ENCODE measurements around the gene SLC17A9.
"Not testable (repeated sequence)": the region's sequence is repeated elsewhere in the genome, so short reads cannot be mapped to it uniquely, and the experiment has no call there.

The SLC17A9 gene

DNA sequence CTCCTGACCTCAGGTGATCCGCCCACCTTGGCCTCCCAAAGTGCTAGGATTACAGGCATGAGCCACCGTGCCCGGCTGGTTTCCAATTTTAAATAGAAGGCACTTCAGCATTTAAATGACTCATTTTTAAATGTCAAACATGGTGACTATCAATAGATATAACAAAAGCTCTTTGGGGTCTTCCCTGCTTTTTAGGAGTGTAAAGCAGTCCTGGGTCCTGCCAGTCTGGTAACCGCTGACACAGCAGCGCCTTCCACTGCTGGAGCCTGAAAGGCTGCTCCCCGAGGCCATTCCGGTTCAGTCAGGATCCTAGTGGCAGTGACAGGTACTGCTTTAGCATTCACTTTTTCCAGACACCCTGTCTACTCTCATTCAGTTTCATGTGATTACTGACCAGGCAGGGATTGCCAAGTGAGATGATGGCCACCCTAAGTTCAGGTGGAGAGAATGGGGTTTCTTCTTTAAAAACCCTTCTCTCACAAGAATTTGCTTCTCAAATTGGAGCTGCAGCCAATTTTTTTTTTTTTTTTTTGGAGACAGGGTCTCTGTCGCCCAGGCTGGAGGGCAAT is 31.3 kb upstream of the SLC17A9 start:
- DNase-seq = peak; percentile 87

DNA sequence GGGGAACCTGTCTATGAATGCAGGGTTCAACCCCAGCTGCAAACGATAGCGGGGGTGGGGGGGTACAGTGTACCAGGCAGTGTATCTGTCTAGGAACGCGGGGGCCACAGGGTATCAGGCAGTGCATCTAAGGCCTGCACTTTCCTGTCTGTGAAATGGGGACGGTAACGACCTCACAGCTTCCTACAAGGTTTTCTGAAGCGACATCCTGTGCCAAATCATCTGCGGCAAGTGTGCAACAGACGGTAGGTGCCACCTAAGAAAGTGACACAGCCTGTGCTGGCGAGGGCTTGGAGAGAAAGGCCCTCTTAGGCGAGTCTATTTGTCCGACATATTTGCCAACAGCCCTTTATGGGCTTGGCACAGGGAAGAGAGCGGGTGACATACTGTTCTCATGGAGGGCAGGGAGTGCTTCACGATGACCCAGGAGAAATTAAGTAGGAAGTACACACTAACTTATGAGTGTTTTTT is 30.0 kb upstream of the SLC17A9 start:
- no peak for DNase-seq

DNA sequence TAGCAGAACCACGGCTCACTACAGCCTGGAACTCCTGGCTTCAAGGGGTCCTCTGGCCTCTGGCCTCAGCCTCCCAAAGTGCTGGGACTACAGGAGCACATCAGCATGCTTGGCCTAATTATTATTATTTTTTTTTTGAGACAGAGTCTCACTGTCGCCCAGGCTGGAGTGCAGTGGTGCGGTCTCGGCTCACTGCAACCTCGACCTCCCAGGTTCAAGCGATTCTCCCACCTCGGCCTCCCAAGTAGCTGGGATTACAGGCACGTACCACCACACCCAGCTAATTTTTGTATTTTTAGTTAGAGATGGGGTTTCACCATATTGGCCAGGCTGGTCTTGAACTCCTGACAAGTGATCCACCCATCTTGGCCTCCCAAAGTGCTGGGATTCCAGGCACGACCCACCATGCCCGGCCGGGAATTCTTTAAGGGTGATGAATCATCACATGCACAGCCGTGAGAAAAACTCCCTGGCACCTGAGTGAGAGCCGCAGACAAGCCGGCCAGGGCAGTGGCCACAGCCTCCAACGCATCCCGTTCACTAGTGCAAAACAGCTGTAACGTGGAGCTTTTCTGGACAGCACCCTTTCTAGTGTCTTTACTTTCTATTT is 29.3 kb upstream of the SLC17A9 start:
- not testable (repeated sequence) for DNase-seq

DNA sequence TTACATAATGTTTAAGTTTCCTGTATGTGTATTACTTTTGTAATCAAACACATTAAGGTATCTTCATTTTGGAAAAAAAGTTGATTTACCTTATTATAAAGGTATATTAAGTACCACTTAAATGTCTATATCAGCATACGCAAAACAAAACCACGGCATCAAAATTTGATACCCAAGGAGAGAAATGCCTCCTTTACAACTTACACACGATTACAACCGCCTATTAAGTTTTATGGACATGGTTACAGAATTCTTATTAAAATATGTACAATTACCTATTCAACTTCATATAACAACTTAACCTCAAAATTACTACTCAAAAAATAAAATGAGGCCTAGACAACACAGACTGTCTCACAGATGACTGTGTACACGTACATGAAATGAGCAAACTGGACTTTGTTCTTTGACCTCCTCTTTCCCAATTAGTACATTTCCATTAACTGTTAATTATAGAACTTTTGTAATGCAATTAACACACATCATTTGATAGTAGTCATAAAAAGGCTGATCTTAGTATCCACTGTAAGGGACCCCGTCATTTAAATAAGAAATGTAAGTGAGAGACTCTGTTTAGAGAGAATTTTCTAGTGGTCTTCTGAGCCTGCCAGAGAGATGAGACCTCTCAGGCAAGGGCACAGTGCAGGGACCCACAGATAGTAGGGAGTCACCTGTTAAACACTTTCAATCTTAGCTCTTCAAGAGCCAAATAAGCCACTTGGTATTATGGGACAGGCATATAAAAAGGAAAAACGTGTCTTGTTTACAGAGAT is 28.7 kb upstream of the SLC17A9 start:
- no peak for DNase-seq

DNA sequence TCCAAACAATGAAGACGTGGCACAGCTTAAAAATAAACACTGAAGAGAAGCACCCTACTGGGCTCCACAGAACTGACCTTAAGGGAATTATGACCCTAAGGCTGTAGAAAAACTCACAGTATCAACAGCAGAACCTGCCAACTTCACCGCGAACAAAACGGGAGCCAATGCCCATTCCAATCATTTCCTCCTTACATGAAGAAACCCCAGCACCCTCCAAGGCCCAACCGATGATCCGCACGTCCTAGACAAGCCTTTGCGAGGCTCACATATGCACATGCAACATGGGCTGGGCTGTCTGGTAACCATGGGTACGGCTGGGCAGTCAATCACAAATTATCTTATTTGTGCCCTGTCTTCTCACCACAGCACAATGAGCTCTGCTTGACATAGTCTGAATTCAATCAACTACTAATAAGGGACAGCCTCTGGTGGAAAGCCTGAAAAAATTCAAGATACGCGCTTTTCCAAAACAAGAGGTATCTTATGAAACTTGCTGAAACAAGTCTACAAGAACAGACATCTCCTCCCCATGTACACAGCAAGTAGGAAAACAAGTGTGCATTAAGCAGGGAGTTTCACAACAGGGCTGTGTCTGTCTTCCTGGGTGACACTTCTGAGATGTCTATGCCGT is 27.9 kb upstream of the SLC17A9 start:
- DNase-seq = peak; percentile 73

GRCh38 chr20:62925076-62925419 is 27.5 kb upstream of the SLC17A9 start:
- DNase-seq = no peak

DNA sequence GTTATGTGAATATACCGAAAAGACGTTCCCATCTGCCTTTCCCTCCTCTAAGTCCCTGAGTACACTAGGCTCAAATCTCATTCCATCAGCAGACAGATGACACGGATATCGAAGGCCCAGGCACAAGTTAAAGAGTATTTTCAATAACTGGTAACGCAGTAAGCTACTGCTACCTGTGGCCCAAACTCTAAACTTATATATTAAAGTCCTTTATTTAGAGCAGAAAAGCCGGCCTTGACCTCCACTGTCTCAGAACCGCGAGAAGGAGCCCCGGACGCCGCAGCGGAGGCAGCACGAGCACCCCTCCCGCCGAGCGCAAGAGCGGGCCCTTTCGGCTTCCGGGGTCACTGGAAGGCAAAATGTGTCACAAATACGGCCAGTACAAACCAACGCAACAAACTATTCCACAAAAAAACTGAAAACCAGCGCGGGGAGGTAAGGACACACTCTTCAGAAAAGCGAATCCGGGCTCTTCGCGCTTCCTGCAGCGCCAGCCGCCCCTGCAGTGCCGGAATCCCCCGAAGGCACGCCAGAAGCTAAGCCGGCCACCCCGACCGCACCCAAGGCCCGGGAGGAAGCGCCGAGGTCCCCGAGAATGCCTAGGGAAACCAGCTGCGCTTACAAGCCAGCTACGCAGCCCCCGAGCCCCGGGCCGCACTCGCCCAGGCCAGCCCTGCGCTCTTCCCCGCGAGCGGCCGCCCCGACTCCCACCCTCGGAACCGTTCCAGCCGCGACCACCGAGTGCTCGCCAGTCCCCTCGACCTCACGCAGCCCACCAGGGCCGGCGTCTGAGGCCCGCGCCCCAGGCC is 26.9 kb upstream of the SLC17A9 start:
- DNase-seq = peak; percentile 66

- peak; percentile 94 for DNase-seq
These were observed 26.0 kb upstream of the SLC17A9 start, which contains the start of gene DIDO1 for GRCh38 chr20:62926229-62927127. Gene DIDO1, minus strand, starts transcription at chr20:62926505.

GRCh38 chr20:62927128-62927705 is 25.3 kb upstream of the SLC17A9 start:
- no peak for DNase-seq

DNA sequence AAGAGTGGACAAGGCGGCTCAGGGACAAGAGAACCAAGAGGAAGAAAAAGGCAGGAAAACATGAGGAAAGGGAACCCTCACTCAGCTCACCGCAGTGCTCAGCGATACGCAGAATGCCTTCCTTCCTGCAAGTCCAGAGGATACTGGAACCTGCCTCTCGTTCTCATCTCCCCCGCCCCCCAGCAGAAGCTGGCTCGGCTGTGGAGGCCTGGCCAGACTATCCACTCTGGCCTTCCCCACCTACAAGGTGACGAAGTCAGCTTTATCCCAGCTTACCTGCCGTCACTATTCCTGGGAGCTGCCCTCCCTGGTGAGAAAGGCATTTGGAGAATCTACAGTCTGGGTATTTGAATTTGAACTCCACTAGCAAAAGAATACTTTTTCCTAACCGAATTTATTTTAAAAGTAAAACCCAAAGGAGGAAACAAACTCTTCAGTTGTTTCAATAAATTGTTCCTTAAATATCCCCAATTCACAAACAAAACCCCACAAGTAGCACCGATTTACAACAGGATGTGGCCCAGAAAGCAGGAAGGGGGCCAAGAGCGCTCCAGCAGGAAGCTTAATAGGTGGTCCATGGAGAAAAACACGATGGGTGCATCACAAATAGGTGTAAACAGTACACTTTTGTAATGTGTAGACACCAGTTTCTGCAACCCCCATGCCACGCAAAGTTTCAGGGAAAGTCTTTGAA is 24.1 kb upstream of the SLC17A9 start:
- DNase-seq = no peak

- DNase-seq = peak; percentile 73
These were observed 23.4 kb upstream of the SLC17A9 start for GRCh38 chr20:62929051-62929538.

DNA sequence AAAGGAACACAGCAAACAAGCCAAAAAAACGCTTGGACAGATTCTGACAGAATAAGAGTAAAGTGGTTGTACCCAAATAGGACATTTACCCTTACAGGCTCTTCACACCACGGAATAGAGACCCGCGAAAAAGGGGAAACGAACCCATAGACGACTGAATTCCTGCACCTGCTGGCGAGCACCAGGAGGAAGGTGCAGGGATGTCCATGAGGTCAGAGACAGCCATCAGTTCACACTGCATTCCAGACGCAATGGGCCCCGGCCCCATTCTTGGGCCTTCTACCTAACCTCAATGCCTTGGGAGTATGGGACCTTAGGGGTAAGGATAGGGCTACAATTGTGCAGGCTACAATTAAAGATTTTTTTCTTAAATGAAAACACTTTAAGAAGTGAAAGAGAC is 21.0 kb upstream of the SLC17A9 start:
- no peak for DNase-seq

DNA sequence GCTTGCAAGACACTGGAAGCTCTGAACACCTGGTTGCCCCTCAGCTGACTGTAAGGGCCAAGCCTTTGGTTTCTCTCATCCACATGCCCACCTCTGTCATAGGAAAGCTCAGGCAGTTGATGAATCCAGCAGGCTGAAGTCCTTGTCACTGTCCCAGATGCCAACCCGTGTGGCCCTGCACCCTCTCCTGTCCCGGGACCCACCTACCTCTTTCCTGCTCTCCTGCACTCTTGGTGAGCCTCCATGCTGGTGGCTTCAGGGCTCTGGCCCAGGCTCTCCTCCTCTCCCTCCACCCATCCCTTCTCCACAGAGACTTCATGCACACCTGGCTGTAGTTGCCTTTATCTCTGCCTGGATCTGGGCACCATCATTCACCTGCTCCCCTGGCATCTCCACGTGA is 18.5 kb upstream of the SLC17A9 start:
- no peak for DNase-seq

- no peak for DNase-seq
These were observed 17.1 kb upstream of the SLC17A9 start for GRCh38 chr20:62935204-62935967.

DNA sequence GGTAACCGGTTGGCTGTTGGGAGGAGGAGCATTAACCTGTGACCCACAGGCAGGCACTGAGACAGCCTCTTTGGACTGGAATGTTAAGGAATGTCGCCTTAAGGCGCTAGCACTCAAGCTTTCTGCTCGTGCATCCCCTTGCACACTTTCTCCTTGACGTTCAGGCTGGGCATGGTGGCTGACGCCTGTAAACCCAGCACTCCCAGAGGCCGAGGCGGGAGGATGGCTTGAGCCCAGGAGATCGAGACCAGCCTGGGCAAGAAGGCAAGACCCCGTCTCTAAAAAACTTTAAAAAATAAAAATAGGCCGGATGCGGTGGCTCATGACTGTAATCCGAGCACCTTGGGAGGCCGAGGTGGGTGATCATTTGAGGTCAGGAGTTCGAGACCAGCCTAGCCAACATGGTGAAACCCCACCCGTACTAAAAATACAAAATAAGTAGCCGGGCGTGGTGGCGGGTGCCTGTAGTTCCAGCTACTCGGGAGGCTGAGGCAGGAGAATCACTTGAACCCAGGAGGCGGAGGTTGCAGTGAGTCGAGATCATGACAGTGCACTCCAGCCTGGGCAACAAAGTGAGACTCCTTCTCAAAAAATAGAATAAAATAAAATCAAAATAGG is 16.4 kb upstream of the SLC17A9 start:
- DNase-seq = no peak

GRCh38 chr20:62937268-62938104 is 15.0 kb upstream of the SLC17A9 start:
- peak; percentile 97 for DNase-seq

DNA sequence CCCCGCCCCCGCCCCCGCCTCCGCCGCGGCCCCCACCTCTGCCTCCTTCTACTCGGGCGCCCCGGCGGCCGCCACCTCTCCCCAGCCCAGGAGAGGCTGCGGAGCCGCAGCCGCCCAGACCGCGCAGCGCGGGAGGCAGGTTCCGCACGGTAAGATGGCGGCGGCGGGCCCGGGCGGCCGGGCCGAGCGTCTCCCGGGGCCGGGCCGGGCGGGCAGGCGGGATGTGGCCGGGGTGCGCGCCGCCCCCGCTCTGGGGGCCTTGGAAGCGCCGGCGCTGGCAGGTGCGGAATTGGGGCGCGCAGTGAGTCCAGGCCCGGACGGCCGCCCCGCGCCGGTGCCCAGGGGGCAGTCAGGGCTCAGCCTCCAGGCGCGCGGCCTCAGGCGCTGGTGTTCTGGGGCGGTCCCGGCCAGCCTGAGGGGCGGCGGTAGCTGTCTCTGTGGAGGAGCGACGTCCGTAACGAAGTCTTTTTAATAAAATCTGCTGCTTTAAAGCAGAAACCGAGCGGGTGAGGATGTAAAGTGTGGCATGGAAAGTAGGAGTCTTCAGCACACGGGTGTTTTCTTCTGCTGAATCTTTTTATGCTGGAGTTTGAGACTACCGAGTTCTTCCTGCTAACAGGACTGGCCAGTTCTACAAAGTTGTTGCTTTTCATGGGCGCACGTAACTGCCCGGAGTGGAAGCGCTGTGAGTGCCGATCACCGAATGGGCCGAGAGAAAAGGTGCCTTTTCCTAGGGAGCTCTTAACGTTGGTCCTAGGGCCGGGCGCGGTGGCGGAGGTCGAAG is 14.2 kb upstream of the SLC17A9 start, which contains the start of gene GID8:
TSS of gene GID8 (plus strand) at position 43 of the 784 bp plus-strand sequence. CDS start 3,356 bp downstream, outside the sequence.
- peak; percentile 75 for DNase-seq
